Neural cell (in vitro differentiated cells): Measurements from ENCODE around the gene ZC3H4. TPM values are rescaled to one million over a fixed set of nuclear protein-coding genes. Genes with fewer than 3 reads are reported as not detected.
A peak's percentile ranks its signal among the peaks of the same experiment; 100 is the strongest.

Source experiments
- H2AFZ ChIP-seq: fragments of 200-600, 300-800 bp; sonication (generic), shearing (Covaris generic); 2 replicates; pipeline ENCODE4 v1.6.0; 2014; ENCODE audit warnings: low read depth, mild to moderate bottlenecking, antibody characterized with exemption, low read length, moderate library complexity
- H3F3A ChIP-seq: fragments of 200-600 bp; shearing (Covaris generic); 2 replicates; pipeline ENCODE4 v1.6.1; 2016; ENCODE audit warnings: mild to moderate bottlenecking, moderate library complexity, mixed read lengths, antibody characterized with exemption, low read length; ENCODE audit not compliant: insufficient read depth, poor library complexity, severe bottlenecking
- H3K27ac ChIP-seq: fragments of 200-600, 300-800 bp; sonication (generic), shearing (Covaris generic); 2 replicates; pipeline ENCODE4 v1.5.1; 2014; ENCODE audit warnings: mild to moderate bottlenecking, low read length, moderate library complexity
- H3K27me3 ChIP-seq: fragments of 300-800, 200-600 bp; sonication (generic), shearing (Covaris generic); 2 replicates; pipeline ENCODE4 v1.6.0; 2014; ENCODE audit warnings: mild to moderate bottlenecking, low read depth, low read length, moderate library complexity; ENCODE audit not compliant: insufficient read depth
- H3K36me3 ChIP-seq: fragments of 300-800, 200-600 bp; sonication (generic), shearing (Covaris generic); 2 replicates; pipeline ENCODE4 v1.5.1; 2014; ENCODE audit warnings: mild to moderate bottlenecking, antibody characterized with exemption, low read length, moderate library complexity; ENCODE audit not compliant: insufficient read depth
- H3K4me2 ChIP-seq: fragments of 300-800, 200-600 bp; sonication (generic), shearing (Covaris generic); 2 replicates; pipeline ENCODE4 v1.6.0; 2014; ENCODE audit warnings: mild to moderate bottlenecking, low read length
- H3K4me3 ChIP-seq: fragments of 300-800, 200-600 bp; sonication (generic), shearing (Covaris generic); 2 replicates; pipeline ENCODE4 v1.5.1; 2014; ENCODE audit warnings: mild to moderate bottlenecking, low read length, moderate library complexity
- H3K79me2 ChIP-seq: fragments of 200-600 bp; shearing (Covaris generic); replicated peaks from 2 replicates; pipeline ENCODE4 v1.6.0; 2014; ENCODE audit warnings: mild to moderate bottlenecking, low read length, moderate library complexity; ENCODE audit not compliant: insufficient read depth
- H3K9ac ChIP-seq: fragments of 300-800, 200-600 bp; sonication (generic), shearing (Covaris generic); 2 replicates; pipeline ENCODE4 v1.6.1; 2016; ENCODE audit warnings: mild to moderate bottlenecking, low read length, mixed read lengths
- H3K9me2 ChIP-seq: fragments of 200-600 bp; shearing (Covaris generic); 2 replicates; pipeline ENCODE4 v1.6.1; 2016; ENCODE audit warnings: mild to moderate bottlenecking, low read length, mixed read lengths; ENCODE audit not compliant: insufficient read depth
- H3K9me3 ChIP-seq: fragments of 200-600, 300-800 bp; sonication (generic), shearing (Covaris generic); 2 replicates; pipeline ENCODE4 v1.6.1; 2016; ENCODE audit warnings: mild to moderate bottlenecking, mixed run types, low read length, moderate library complexity, mixed read lengths
- H4K20me1 ChIP-seq: fragments of 200-600 bp; shearing (Covaris generic); 2 replicates; pipeline ENCODE4 v1.6.1; 2016; ENCODE audit warnings: mild to moderate bottlenecking, mixed run types; ENCODE audit not compliant: insufficient read depth
- CTCF ChIP-seq: fragments of 450-650 bp; IDR thresholded peaks from 2 replicates; pipeline ENCODE4 v1.5.1; 2014; ENCODE audit warnings: antibody characterized with exemption, mild to moderate bottlenecking, moderate library complexity; ENCODE audit not compliant: poor library complexity, severe bottlenecking
- EP300 ChIP-seq: fragments of 450-650 bp; conservative IDR thresholded peaks from 2 replicates; pipeline ENCODE4 v1.6.1; 2014; ENCODE audit warnings: antibody characterized with exemption, mild to moderate bottlenecking, moderate library complexity; ENCODE audit not compliant: poor library complexity, severe bottlenecking
- EZH2 ChIP-seq: fragments of 200-600, 300-800 bp; shearing (Covaris generic), sonication (generic); IDR thresholded peaks from 2 replicates; pipeline ENCODE4 v1.6.1; 2014; ENCODE audit warnings: antibody characterized with exemption, low read length, borderline replicate concordance, mild to moderate bottlenecking; ENCODE audit not compliant: insufficient read depth, poor library complexity, severe bottlenecking
- MXI1 ChIP-seq: fragments of 450-650 bp; conservative IDR thresholded peaks from 2 replicates; pipeline ENCODE4 v1.6.1; 2014; ENCODE audit warnings: antibody characterized with exemption, mild to moderate bottlenecking; ENCODE audit not compliant: poor library complexity, severe bottlenecking
- POLR2AphosphoS5 ChIP-seq: IDR thresholded peaks from 2 replicates; pipeline ENCODE4 v1.6.1; 2012
- RAD21 ChIP-seq: fragments of 450-650 bp; conservative IDR thresholded peaks from 2 replicates; pipeline ENCODE4 v1.6.1; 2014; ENCODE audit warnings: antibody characterized with exemption, mild to moderate bottlenecking, moderate library complexity
- REST ChIP-seq: IDR thresholded peaks from 2 replicates; pipeline ENCODE4 v1.6.1; 2012; ENCODE audit warnings: borderline replicate concordance
- SMC3 ChIP-seq: fragments of 450-650 bp; conservative IDR thresholded peaks from 2 replicates; pipeline ENCODE4 v1.6.1; 2014; ENCODE audit warnings: antibody characterized with exemption, mild to moderate bottlenecking, moderate library complexity; ENCODE audit not compliant: poor library complexity
- TAF1 ChIP-seq: IDR thresholded peaks from 2 replicates; pipeline ENCODE4 v1.6.1; 2012; ENCODE audit warnings: low read depth
- polyA plus RNA-seq: library from polyadenylated mRNA; depleted of rRNA; stranded (reverse); fragments of >200 nt; gene quantifications from 2 replicates; pipeline ENCODE4 v1.2.3, GENCODE V29; 2014

ZC3H4 gene
- polyA plus RNA-seq, 1 donor from 2014 or later = 5.1 TPM

- Histone ChIP-seq H3K4me2 (no peak overlapping the region), H3K9ac (no peak overlapping the region), H3K36me3 (no peaks in the 10 kb centered on the region), H3K4me3 (peak overlapping the region; percentile 74), H3K9me3 (no peaks in the 10 kb centered on the region), H3K27me3 (no peaks in the 10 kb centered on the region), H4K20me1 (no peaks in the 10 kb centered on the region), H3K79me2 (peaks cover 48% of the 10 kb centered on the region), H3F3A (no peaks in the 10 kb centered on the region), H3K9me2 (no peaks in the 10 kb centered on the region), H3K27ac (no peak overlapping the region), H2AFZ (no peak overlapping the region)
- no peak for TF ChIP-seq MXI1
- TF ChIP-seq SMC3 = no peak
- TF ChIP-seq TAF1 = no peak
- TF ChIP-seq EP300 = no peak
- no peak for TF ChIP-seq CTCF
- no peak for TF ChIP-seq EZH2
- no peak for TF ChIP-seq POLR2AphosphoS5
- no peak for TF ChIP-seq REST
- TF ChIP-seq RAD21 = no peak
Measured at GRCh38 chr19:47132194-47132852, 18.7 kb upstream of the ZC3H4 start.

GRCh38 chr19:47130589-47131227 lies 17.1 kb upstream of the ZC3H4 start, which contains the start of gene SAE1:
TSS of gene SAE1 (plus strand) at chr19:47130835. CDS start at chr19:47130931, 96 bp downstream.
- H4K20me1 ChIP-seq = no peaks in the 10 kb centered on the region
- H3K4me2 ChIP-seq = peak within 1 kb of the TSS; percentile 53
- H3K9ac ChIP-seq = peak within 1 kb of the TSS; percentile 91
- no peaks in the 10 kb centered on the region for H3K27me3 ChIP-seq
- H3F3A ChIP-seq = no peaks in the 10 kb centered on the region
- peak within 1 kb of the TSS; percentile 74 for H3K4me3 ChIP-seq
- H3K27ac ChIP-seq = peak within 1 kb of the TSS; percentile 87
- H2AFZ ChIP-seq = peak within 1 kb of the TSS; percentile 89
- peaks cover 35% of the 10 kb centered on the region for H3K79me2 ChIP-seq
- H3K9me3 ChIP-seq = no peaks in the 10 kb centered on the region
- H3K36me3 ChIP-seq = no peaks in the 10 kb centered on the region
- TF ChIP-seq EP300 = no peak
- no peak for TF ChIP-seq MXI1
- TF ChIP-seq TAF1 = peak; percentile 88
- TF ChIP-seq CTCF = peak; percentile 94
- peak; percentile 94 for TF ChIP-seq POLR2AphosphoS5
- TF ChIP-seq REST = peak; percentile 87
- peak; percentile 61 for TF ChIP-seq SMC3
- TF ChIP-seq RAD21 = peak; percentile 65
- no peak for TF ChIP-seq EZH2
- no peaks in the 10 kb centered on the region for H3K9me2 ChIP-seq
